HepG2 (cell line): ENCODE data around the gene PELO. TPM values are rescaled to one million over a fixed set of nuclear protein-coding genes. Genes with fewer than 3 reads are reported as not detected.

Source experiments
- CHD4 ChIP-seq: fragments of 200-600 bp; sonication (generic); IDR thresholded peaks from 2 replicates; pipeline ENCODE4 v1.7.0; 2017; ENCODE audit warnings: mild to moderate bottlenecking, low read length, borderline replicate concordance
- CREBL2 ChIP-seq: sonication (generic); formaldehyde crosslinking; IDR thresholded peaks from 2 replicates; pipeline ENCODE4 v1.8.1; 2023; ENCODE audit warnings: missing genetic modification reagents, mild to moderate bottlenecking, borderline replicate concordance
- DZIP1 ChIP-seq: sonication (generic); formaldehyde crosslinking; IDR thresholded peaks from 2 replicates; pipeline ENCODE4 v1.5.0; 2020; ENCODE audit warnings: mild to moderate bottlenecking, missing genetic modification reagents
- E2F2 ChIP-seq: sonication (generic); formaldehyde crosslinking; IDR thresholded peaks from 2 replicates; pipeline ENCODE4 v1.4.0; 2020; ENCODE audit warnings: missing genetic modification reagents, borderline replicate concordance
- FOXJ3 ChIP-seq: sonication (generic); formaldehyde crosslinking; IDR thresholded peaks from 2 replicates; pipeline ENCODE4 v1.4.0; 2020; ENCODE audit warnings: missing genetic modification reagents, mild to moderate bottlenecking, borderline replicate concordance
- HMGXB4 ChIP-seq, 2 experiments: sonication (generic) in 1 of 2; formaldehyde crosslinking in 1 of 2; IDR thresholded peaks; 2 replicates each; pipeline versions ENCODE4 v1.4.0 to v1.6.1; 2018 to 2020; ENCODE audit warnings: missing genetic modification reagents in 2 of 2, borderline replicate concordance in 1 of 2, low read depth in 1 of 2, mild to moderate bottlenecking in 1 of 2, missing biosample characterization in 1 of 2
- HNRNPK ChIP-seq: fragments of 200-400 bp; formaldehyde crosslinking; IDR thresholded peaks from 2 replicates; pipeline ENCODE4 v1.6.1; 2018; ENCODE audit warnings: low read length, low read depth, moderate library complexity, mild to moderate bottlenecking; ENCODE audit not compliant: poor library complexity, severe bottlenecking
- KLF9 ChIP-seq: IDR thresholded peaks from 2 replicates; pipeline ENCODE4 v1.6.1; 2016; ENCODE audit warnings: low read depth
- KMT2B ChIP-seq: IDR thresholded peaks from 2 replicates; pipeline ENCODE4 v1.6.1; 2016; ENCODE audit warnings: missing genetic modification reagents, missing compliant biosample characterization
- MXI1 ChIP-seq: IDR thresholded peaks from 3 replicates; pipeline ENCODE4 v1.6.1; 2012; ENCODE audit warnings: low read depth, low read length, inconsistent platforms, borderline replicate concordance
- NCOA5 ChIP-seq: sonication (generic); formaldehyde crosslinking; IDR thresholded peaks from 2 replicates; pipeline ENCODE4 v1.4.0; 2020; ENCODE audit warnings: missing genetic modification reagents
- NFKBIZ ChIP-seq: IDR thresholded peaks from 2 replicates; pipeline ENCODE4 v1.6.1; 2018; ENCODE audit warnings: missing genetic modification reagents, missing compliant biosample characterization
- POLR2AphosphoS2 ChIP-seq: IDR thresholded peaks from 2 replicates; pipeline ENCODE4 v1.6.1; 2011; ENCODE audit warnings: low read depth, low read length, improper control_type of control experiment
- PRMT3 ChIP-seq: sonication (generic); formaldehyde crosslinking; IDR thresholded peaks from 2 replicates; pipeline ENCODE4 v1.8.1; 2022; ENCODE audit warnings: low read depth, mild to moderate bottlenecking, moderate library complexity, missing genetic modification reagents, borderline replicate concordance
- RARA ChIP-seq: IDR thresholded peaks from 2 replicates; pipeline ENCODE4 v1.6.1; 2016; ENCODE audit warnings: missing genetic modification reagents, missing compliant biosample characterization
- SMYD3 ChIP-seq: sonication (generic); formaldehyde crosslinking; IDR thresholded peaks from 2 replicates; pipeline ENCODE4 v1.8.1; 2023; ENCODE audit warnings: mild to moderate bottlenecking, missing genetic modification reagents
- THAP11 ChIP-seq: IDR thresholded peaks from 2 replicates; pipeline ENCODE4 v1.6.1; 2016; ENCODE audit warnings: missing biosample characterization, missing genetic modification reagents
- TRAFD1 ChIP-seq: sonication (generic); formaldehyde crosslinking; IDR thresholded peaks from 2 replicates; pipeline ENCODE4 v1.5.1; 2020; ENCODE audit warnings: missing genetic modification reagents, mild to moderate bottlenecking, borderline replicate concordance
- ZNF124 ChIP-seq: sonication (generic); formaldehyde crosslinking; IDR thresholded peaks from 2 replicates; pipeline ENCODE4 v1.4.0; 2020; ENCODE audit warnings: missing genetic modification reagents
- ZNF430 ChIP-seq: sonication (generic); formaldehyde crosslinking; IDR thresholded peaks from 2 replicates; pipeline ENCODE4 v1.9.0; 2021; ENCODE audit warnings: mild to moderate bottlenecking, missing genetic modification reagents
- ZNF549 ChIP-seq: sonication (generic); formaldehyde crosslinking; IDR thresholded peaks from 2 replicates; pipeline ENCODE4 v1.5.0; 2020; ENCODE audit warnings: missing genetic modification reagents
- ZNF713 ChIP-seq: sonication (generic); formaldehyde crosslinking; IDR thresholded peaks from 2 replicates; pipeline ENCODE4 v1.4.0; 2020; ENCODE audit warnings: mild to moderate bottlenecking, missing genetic modification reagents
- ZNF747 ChIP-seq: sonication (generic); formaldehyde crosslinking; IDR thresholded peaks from 2 replicates; pipeline ENCODE4 v1.8.1; 2023; ENCODE audit warnings: missing genetic modification reagents, mild to moderate bottlenecking, borderline replicate concordance
- polyA plus RNA-seq, 8 experiments: library from polyadenylated mRNA; depleted of rRNA in 3 of 8; stranded (reverse) in 7 of 8; unstranded in 1 of 8; fragments of >200 nt; fragmentation: Illumina TruSeq in 4 of 8; extraction: Trizol in 4 of 8; gene quantifications; 2 replicates each; pipeline versions ENCODE4 v1.2.1 to v1.2.3, GENCODE V29; 2011 to 2016; ENCODE audit warnings: low read depth in 4 of 8, missing spikeins in 1 of 8, mixed read lengths in 1 of 8; ENCODE audit not compliant: insufficient read depth in 1 of 8
- total RNA-seq, 5 experiments: library from RNA; depleted of rRNA; stranded (reverse); fragments of >200 nt; fragmentation: Illumina TruSeq; extraction: Trizol; gene quantifications; 2 replicates each; pipeline ENCODE4 v1.2.3, GENCODE V29; 2016; ENCODE audit warnings: low read depth in 1 of 5

Gene PELO
- total and polyA plus RNA-seq, 2 of the 13 experiments (the other 11 are each of a cell fraction or from before 2014, with no cell fraction given) = 19.0 to 23.9 TPM

GRCh38 chr5:52799983-52800393, 12.3 kb downstream of the PELO start (continued):
- TF ChIP-seq CREBL2 (CRISPR knock-in tag) = 0 out of 2 replicates have a peak, but pooled peaks have one; percentile 51
- TF ChIP-seq ZNF430 (CRISPR knock-in tag) = no peak
- no peak for TF ChIP-seq NCOA5 (CRISPR knock-in tag)
- peak; percentile 69 for TF ChIP-seq THAP11 (CRISPR knock-in tag)
- TF ChIP-seq SMYD3 (CRISPR knock-in tag) = no peak
- TF ChIP-seq ZNF713 (CRISPR knock-in tag) = 0 out of 2 replicates have a peak, but pooled peaks have one; percentile 18
- peak; percentile 43 for TF ChIP-seq KMT2B (CRISPR knock-in tag)
- TF ChIP-seq E2F2 (CRISPR knock-in tag) = peak; percentile 34; the same call in 1 of the 2 replicates
- TF ChIP-seq CHD4 = no peak
- no peak for TF ChIP-seq HNRNPK
- no peak for TF ChIP-seq ZNF747
- no peak for TF ChIP-seq RARA
- peak; percentile 89; the same call in 1 of the 2 replicates for TF ChIP-seq KLF9 (CRISPR knock-in tag)
- TF ChIP-seq FOXJ3 = 0 out of 2 replicates have a peak, but pooled peaks have one; percentile 31
- peak; percentile 49; the same call in 1 of the 3 replicates for TF ChIP-seq MXI1
- no peak for TF ChIP-seq TRAFD1 (CRISPR knock-in tag)
- no peak for TF ChIP-seq ZNF549
- peak; percentile 74; the same call in 1 of the 2 replicates for TF ChIP-seq ZNF124 (CRISPR knock-in tag)
- 0 out of 2 replicates have a peak, but pooled peaks have one; percentile 23 for TF ChIP-seq PRMT3 (CRISPR knock-in tag)
- TF ChIP-seq NFKBIZ (CRISPR knock-in tag) = 0 out of 2 replicates have a peak, but pooled peaks have one; percentile 15
- no peak for TF ChIP-seq DZIP1
- TF ChIP-seq HMGXB4 (CRISPR knock-in tag; IDR thresholded peaks at IDR 0.05; ENCODE audit: borderline replicate concordance in 1 of 2, low read depth in 1 of 2) = peak in 1 of 2 experiments; percentile 17; a peak in 1 of 4 replicates
- TF ChIP-seq POLR2AphosphoS2 = no peak
